Endothelial cell (in vitro differentiated cells): ENCODE data around the gene ROBO2. TPM values are rescaled to one million over a fixed set of nuclear protein-coding genes. Genes with fewer than 3 reads are reported as not detected.

ENCODE experiments used
- DNase-seq: peaks from one replicate; pipeline ENCODE4 v3.0.0; 2021; ENCODE audit warnings: low spot score
- H3K27ac Mint-ChIP-seq: one replicate; pipeline ENCODE4 v1.8.0; 2021; ENCODE audit warnings: mixed read lengths, inconsistent platforms; ENCODE audit not compliant: unreplicated experiment
- H3K27me3 Mint-ChIP-seq: one replicate; pipeline ENCODE4 v1.8.0; 2021; ENCODE audit warnings: mild to moderate bottlenecking, moderate library complexity, mixed read lengths, inconsistent platforms; ENCODE audit not compliant: unreplicated experiment
- H3K36me3 Mint-ChIP-seq: one replicate; pipeline ENCODE4 v1.8.0; 2021; ENCODE audit warnings: mild to moderate bottlenecking, low read depth, mixed read lengths, inconsistent platforms; ENCODE audit not compliant: unreplicated experiment
- H3K4me1 Mint-ChIP-seq: one replicate; pipeline ENCODE4 v1.8.0; 2021; ENCODE audit warnings: mild to moderate bottlenecking, mixed read lengths, inconsistent platforms; ENCODE audit not compliant: unreplicated experiment
- H3K4me3 Mint-ChIP-seq: one replicate; pipeline ENCODE4 v1.8.0; 2021; ENCODE audit warnings: mild to moderate bottlenecking, mixed read lengths, inconsistent platforms; ENCODE audit not compliant: unreplicated experiment
- H3K9me3 Mint-ChIP-seq: one replicate; pipeline ENCODE4 v1.8.0; 2021; ENCODE audit warnings: mixed read lengths, inconsistent platforms; ENCODE audit not compliant: unreplicated experiment
- CTCF ChIP-seq: fragments of 200-600 bp; sonication (generic); IDR thresholded peaks from one replicate; pipeline ENCODE4 v1.5.0; 2021; ENCODE audit warnings: antibody characterized with exemption; ENCODE audit not compliant: unreplicated experiment
- total RNA-seq: library from RNA; stranded (reverse); fragmentation: NEBNext Ultra II Directional; extraction: Animal tissue kit (Norgen Biotek cat#: 25700); gene quantifications from one replicate; pipeline ENCODE4 v1.2.1, GENCODE V29; 2021; ENCODE audit not compliant: unreplicated experiment

Gene ROBO2
- total RNA-seq, 1 donor from 2014 or later: 2.5 TPM

DNA sequence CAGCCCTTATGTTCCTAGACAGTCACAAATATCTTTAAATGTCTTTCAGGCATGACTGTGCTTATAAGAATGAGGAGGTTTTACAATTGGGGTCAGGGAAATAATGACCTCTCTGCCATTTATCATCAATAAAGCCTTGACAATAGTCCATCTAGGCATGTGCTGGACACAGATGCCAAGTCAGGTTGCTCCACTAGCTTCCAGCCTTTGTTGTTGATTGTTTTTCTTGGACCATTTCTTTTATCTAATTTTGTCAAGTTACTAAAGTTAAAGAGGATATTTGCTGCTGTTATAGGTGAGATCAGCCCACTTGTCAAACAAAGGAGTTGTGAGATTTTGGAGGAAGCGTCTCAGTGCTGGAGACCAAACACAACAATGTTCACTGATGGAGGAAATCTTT lies 628.0 kb downstream of the ROBO2 start:
- no peak for DNase-seq
- Mint-ChIP-seq H3K27me3 (no peaks in the 10 kb centered on the region), H3K36me3 (no peaks in the 10 kb centered on the region), H3K27ac (peak overlapping the region; percentile 74), H3K9me3 (no peaks in the 10 kb centered on the region), H3K4me3 (no peak overlapping the region), H3K4me1 (peaks cover 15% of the 10 kb centered on the region)
- no peak for TF ChIP-seq CTCF

- Mint-ChIP-seq H3K9me3 (no peaks in the 10 kb centered on the region), H3K36me3 (no peaks in the 10 kb centered on the region), H3K4me3 (no peak overlapping the region), H3K4me1 (peaks cover 15% of the 10 kb centered on the region), H3K27me3 (no peaks in the 10 kb centered on the region), H3K27ac (peak overlapping the region; percentile 74)
- no peak for DNase-seq
- no peak for TF ChIP-seq CTCF
These were observed 628.5 kb downstream of the ROBO2 start for GRCh38 chr3:77668376-77668775.

DNA sequence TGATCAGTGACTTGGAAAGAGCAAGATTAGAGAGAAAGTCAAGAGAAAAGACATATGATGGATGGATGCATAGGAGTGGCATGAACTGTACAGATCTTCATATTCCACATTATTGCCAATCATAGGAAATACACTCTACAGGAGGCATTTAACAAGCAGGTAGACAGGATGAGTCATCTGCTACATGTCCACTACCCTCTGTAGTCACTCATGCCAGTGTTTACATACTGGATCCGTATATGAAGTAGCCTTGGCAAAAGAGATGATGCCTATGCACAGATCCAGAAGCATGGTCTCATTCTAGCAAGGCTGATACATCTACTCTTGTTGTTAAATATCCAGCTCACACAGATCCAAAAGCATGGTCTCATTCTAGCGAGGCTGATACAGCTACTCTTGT lies 632.1 kb downstream of the ROBO2 start:
- Mint-ChIP-seq H3K9me3 (no peaks in the 10 kb centered on the region), H3K4me3 (no peak overlapping the region), H3K27me3 (no peaks in the 10 kb centered on the region), H3K27ac (no peak overlapping the region), H3K4me1 (peaks cover 15% of the 10 kb centered on the region), H3K36me3 (no peaks in the 10 kb centered on the region)
- no peak for TF ChIP-seq CTCF
- DNase-seq: no peak

GRCh38 chr3:77682162-77682561 lies 642.3 kb downstream of the ROBO2 start:
- no peak overlapping the region for H3K4me3 Mint-ChIP-seq
- no peak for TF ChIP-seq CTCF
- H3K9me3 Mint-ChIP-seq: peaks cover 7% of the 10 kb centered on the region

DNA sequence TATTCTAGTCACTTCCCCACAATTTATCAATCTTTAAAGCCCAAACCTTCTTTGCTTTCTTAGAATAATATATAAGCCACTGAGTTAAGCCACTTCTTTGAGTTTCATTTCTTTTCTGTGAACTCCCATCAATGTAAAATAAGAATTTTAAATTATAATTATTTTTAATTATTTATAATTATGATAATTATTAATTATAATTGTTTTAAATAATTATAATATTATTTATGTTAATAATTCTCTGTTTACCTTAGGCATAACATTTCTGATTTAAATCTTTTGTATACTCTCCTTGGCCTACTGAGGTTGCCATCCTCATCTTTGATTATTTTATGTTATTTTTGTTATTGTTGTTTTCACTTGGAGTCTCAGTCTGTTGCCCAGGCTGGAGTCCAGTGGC lies 644.2 kb downstream of the ROBO2 start:
- peaks cover 5% of the 10 kb centered on the region for H3K36me3 Mint-ChIP-seq
- H3K27ac Mint-ChIP-seq: no peak overlapping the region

More at GRCh38 chr3:77682162-77682561, 642.3 kb downstream of the ROBO2 start:
- H3K27me3 Mint-ChIP-seq: no peaks in the 10 kb centered on the region
- H3K4me1 Mint-ChIP-seq: no peaks in the 10 kb centered on the region
- no peak for DNase-seq
- peaks cover 5% of the 10 kb centered on the region for H3K36me3 Mint-ChIP-seq
- H3K27ac Mint-ChIP-seq: no peak overlapping the region

More for the DNA sequence above, 644.2 kb downstream of the ROBO2 start:
- no peak for DNase-seq
- H3K27me3 Mint-ChIP-seq: no peaks in the 10 kb centered on the region
- no peak for TF ChIP-seq CTCF
- no peak overlapping the region for H3K4me3 Mint-ChIP-seq
- no peaks in the 10 kb centered on the region for H3K4me1 Mint-ChIP-seq
- peaks cover 7% of the 10 kb centered on the region for H3K9me3 Mint-ChIP-seq
